Smooth muscle cell of the brain vasculature (primary cell): ENCODE measurements around the gene HOXB2.
"Not testable (repeated sequence)": the region's sequence is repeated elsewhere in the genome, so short reads cannot be mapped to it uniquely, and the experiment has no call there.

ENCODE experiments used
- DNase-seq: peaks from one replicate; pipeline ENCODE4 v3.0.0-alpha.2; 2012; ENCODE audit warnings: low read depth, low spot score

The HOXB2 gene

GRCh38 chr17:48541577-48542113, 3.3 kb downstream of the HOXB2 start:
- DNase-seq = no peak

GRCh38 chr17:48541036-48541576, 3.8 kb downstream of the HOXB2 start:
- DNase-seq = no peak

- no peak for DNase-seq
Measured at GRCh38 chr17:48540213-48540612, 4.7 kb downstream of the HOXB2 start.

- no peak for DNase-seq
Measured at GRCh38 chr17:48539177-48539576, 5.7 kb downstream of the HOXB2 start.

GRCh38 chr17:48537316-48537715, 7.6 kb downstream of the HOXB2 start:
- DNase-seq = no peak

GRCh38 chr17:48535793-48536559, 8.9 kb downstream of the HOXB2 start:
- not testable (repeated sequence) for DNase-seq

GRCh38 chr17:48532261-48532660, 12.6 kb downstream of the HOXB2 start:
- DNase-seq = no peak

GRCh38 chr17:48530887-48531272, 14.0 kb downstream of the HOXB2 start, which contains the start of gene HOXB1:
Gene HOXB1 (minus strand): TSS chr17:48531011. CDS start chr17:48530904, 107 bp downstream.
- DNase-seq = no peak

- DNase-seq = no peak
Measured at GRCh38 chr17:48530208-48530886, 14.6 kb downstream of the HOXB2 start.

- DNase-seq = no peak
Measured at GRCh38 chr17:48529683-48530009, 15.3 kb downstream of the HOXB2 start.

- no peak for DNase-seq
Measured at GRCh38 chr17:48528936-48529682, 15.8 kb downstream of the HOXB2 start.

GRCh38 chr17:48528153-48528935, 16.6 kb downstream of the HOXB2 start:
- DNase-seq = no peak

GRCh38 chr17:48527547-48527932, 17.4 kb downstream of the HOXB2 start:
- no peak for DNase-seq

- no peak for DNase-seq
Measured at GRCh38 chr17:48526608-48527546, 18.0 kb downstream of the HOXB2 start.

- DNase-seq = no peak
Measured at GRCh38 chr17:48523010-48523409, 21.9 kb downstream of the HOXB2 start.

- DNase-seq = no peak
Measured at GRCh38 chr17:48522031-48522653, 22.8 kb downstream of the HOXB2 start.

GRCh38 chr17:48520631-48521079, 24.3 kb downstream of the HOXB2 start:
- no peak for DNase-seq

GRCh38 chr17:48519427-48519826, 25.5 kb downstream of the HOXB2 start:
- DNase-seq = no peak

- no peak for DNase-seq
Measured at GRCh38 chr17:48517478-48517877, 27.4 kb downstream of the HOXB2 start.
